Activated effector memory CD4-positive, alpha-beta T cell treated with anti-CD3 and anti-CD28 coated beads, Interleukin-2, amount 50 U/mL, for 16 hours (primary cell): ENCODE data around the gene TRIB2.

ENCODE experiments used
- DNase-seq: peaks from one replicate; pipeline ENCODE4 v3.0.0-alpha.2; 2020

The TRIB2 gene

GRCh38 chr2:12787891-12788801 is 71.4 kb downstream of the TRIB2 start:
- no peak for DNase-seq

- no peak for DNase-seq
Observed at GRCh38 chr2:12791906-12792305, 75.2 kb downstream of the TRIB2 start.
